Stimulated activated CD4-positive, alpha-beta T cell treated with anti-CD3 and anti-CD28 coated beads, TNF-alpha, amount 100 ng/mL, for 1 hour (primary cell): ENCODE data around the gene PHPT1.
"Not testable (repeated sequence)": the region's sequence is repeated elsewhere in the genome, so short reads cannot be mapped to it uniquely, and the experiment has no call there.

Experiments used
- DNase-seq, 3 donors: peaks; one replicate each; pipeline ENCODE4 v3.0.0-alpha.2; 2020; ENCODE audit warnings: low read depth in 3 of 3, low spot score in 1 of 3

Gene PHPT1

DNA sequence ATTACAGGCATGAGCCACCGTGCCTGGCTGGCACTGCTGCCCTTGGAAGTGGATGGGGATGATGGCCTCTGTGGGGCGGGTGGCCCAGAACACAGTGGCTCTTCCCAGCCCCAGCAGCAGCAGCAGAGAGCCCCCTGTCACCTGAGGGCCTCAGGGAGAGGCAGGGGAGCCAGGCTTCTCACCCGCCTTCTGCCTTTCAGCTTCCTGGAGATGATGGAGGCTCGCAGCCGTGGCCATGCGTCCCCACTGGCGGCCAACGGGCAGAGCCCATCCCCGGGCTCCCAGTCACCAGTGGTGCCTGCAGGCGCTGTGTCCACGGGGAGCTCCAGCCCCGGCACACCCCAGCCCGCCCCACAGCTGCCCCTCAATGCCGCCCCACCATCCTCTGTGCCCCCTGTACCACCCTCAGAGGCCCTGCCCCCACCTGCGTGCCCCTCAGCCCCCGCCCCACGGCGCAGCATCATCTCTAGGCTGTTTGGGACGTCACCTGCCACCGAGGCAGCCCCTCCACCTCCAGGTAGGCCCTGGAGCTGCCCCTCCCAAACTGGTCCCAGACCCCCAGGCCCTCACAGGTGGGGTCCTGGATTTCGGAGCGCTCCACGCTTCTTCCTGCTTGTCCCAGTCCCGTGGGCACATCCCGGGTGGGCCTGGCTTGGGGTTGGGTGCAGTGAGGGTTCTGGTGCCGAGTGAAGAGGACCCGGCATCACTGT lies 11.9 kb upstream of the PHPT1 start:
- DNase-seq = no peak

DNA sequence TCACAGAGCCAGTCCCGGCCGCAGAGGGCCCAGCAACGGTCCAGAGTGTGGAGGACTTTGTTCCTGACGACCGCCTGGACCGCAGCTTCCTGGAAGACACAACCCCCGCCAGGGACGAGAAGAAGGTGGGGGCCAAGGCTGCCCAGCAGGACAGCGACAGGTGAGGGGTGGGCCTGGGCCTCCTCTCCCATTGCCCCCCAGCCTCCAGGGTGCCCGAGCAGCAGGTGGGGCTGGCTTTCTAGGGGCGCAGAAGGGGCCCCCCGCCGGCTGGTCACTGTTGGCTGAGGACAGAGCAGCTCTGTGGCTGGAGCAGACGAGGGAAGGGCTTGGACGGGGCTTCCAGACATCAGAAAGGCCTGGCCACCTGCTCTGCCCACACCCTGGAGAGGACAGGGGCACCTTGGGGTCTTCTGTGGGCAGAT lies 11.3 kb upstream of the PHPT1 start:
- DNase-seq = not testable (repeated sequence)

DNA sequence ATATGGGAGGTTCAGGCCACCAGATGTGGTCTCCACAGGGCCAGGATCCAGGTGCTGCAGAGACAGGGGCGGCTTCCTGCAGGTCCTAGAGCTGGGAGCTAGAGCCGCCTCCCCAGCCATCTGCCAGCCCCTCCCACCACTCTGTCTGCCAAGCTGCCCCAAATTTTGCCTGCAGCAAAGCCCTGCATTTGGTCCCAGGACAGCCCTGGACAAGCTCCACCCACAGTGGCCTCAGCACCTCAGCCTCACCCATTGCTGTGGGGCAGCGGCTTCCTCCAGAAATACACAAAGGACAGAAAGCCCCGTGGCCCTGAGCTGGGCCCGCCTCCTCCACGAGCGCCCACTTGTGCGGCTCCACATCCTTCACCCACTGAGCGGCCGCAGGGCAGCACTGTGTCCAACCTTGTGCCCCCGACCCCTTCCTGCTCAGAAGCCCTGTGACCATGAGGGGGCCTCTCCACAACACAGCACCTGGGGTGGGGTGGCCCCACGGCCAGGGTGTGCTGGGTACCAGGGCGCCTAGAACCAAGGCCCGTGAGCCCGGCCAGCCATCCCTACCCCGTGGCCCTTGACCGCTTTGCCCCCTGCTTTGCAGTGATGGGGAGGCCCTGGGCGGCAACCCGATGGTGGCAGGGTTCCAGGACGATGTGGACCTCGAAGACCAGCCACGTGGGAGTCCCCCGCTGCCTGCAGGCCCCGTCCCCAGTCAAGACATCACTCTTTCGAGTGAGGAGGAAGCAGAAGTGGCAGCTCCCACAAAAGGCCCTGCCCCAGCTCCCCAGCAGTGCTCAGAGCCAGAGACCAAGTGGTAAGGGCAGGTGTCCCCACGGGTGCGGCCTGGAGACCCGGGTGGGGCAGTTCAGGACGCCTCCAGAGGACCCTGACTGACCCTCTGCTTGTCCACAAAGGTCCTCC lies 10.6 kb upstream of the PHPT1 start:
- no peak for DNase-seq

DNA sequence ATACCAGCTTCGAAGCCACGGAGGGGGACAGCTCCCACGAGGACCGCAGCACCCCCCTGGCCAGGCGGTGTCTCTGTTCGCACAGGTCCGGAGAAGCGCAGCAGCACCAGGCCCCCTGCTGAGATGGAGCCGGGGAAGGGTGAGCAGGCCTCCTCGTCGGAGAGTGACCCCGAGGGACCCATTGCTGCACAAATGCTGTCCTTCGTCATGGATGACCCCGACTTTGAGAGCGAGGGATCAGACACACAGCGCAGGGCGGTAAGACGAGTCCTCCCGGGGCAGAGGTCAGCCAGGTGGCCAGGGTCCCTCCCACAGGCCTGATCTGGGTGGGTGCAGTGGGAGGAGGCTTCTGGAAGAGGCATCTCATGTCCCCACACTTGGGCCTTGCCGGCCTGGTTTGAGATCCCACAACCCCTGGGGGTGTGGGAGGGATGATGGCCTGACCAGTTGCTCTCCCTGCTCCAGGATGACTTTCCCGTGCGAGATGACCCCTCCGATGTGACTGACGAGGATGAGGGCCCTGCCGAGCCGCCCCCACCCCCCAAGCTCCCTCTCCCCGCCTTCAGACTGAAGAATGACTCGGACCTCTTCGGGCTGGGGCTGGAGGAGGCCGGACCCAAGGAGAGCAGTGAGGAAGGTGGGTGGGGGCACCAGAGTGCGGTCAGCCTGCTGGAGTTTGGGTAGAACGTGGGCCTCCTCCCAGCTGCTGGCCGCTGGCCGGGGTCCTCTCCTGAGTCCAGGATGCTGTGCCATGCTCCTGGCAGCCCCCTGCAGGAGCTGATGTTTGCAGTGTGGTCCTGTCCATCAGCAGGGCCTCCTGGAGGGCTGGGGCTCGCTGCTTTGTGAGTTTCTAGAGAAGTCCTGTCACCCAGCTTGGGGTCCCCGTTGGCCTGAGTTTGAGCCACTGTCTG lies 9.7 kb upstream of the PHPT1 start:
- DNase-seq = no peak

DNA sequence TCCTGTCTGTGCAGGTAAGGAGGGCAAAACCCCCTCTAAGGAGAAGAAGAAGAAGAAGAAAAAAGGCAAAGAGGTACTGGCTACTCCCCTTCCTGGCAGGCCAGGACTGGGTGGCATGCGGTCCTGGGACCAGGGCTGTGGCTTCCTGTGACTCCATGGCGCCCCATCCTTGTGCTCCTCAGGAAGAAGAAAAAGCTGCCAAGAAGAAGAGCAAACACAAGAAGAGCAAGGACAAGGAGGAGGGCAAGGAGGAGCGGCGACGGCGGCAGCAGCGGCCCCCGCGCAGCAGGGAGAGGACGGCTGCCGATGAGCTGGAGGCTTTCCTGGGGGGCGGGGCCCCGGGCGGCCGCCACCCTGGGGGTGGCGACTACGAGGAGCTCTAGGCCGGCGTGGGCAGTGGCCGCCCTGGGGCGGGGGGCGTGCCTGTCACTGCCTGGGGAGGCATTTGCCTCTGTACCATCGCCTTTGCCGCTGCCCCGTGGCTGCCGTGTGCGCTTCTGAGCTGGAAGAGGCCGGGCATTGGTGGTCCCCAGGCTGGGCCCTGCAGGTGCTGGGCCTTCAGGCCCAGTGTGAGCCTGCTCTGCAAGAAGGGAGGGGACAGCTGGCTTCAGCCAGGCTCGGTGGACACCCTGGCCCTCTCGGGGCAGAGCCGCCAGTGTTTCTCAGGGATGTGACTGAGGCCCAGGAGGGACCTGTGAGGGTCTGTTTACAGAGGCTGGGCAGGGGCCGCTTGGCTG lies 8.9 kb upstream of the PHPT1 start:
- DNase-seq = no peak

DNA sequence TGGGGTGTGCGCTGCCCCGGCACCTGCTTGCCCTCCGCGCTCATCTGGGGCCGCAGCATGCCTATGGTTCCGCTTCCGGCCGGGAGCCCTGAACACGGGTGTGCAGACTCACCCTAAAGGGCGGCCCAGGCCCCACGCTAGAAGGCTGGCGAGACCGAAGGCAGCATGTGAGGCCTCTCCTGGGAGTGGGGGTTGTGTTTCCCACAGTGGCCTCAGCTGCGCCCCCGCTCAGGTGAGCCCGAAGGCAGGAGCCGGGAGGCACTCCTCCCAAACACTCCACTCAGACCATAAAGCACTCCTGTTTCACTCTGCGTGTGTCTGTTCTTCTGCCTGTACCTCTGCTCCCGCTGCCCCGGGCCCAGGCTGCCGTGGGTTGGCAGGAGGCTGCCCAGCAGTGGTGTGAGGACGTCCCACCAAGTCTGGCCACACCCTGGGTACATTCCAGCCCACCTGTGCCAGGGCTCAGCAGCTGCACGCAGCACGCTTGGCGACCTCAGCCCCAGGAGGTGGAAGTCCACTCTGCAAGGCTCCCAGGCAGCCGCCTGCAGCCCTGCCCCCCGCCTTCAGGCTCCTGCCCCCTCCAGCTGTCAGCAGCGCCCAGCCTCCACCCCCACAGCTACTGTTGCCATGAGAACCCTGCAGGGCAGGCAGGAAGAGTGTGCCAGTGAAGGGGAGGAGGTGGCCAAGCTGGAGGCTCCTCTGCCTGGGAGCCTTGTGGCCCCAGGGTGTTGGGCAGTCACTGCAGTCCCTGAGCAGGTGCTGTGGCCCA lies 8.1 kb upstream of the PHPT1 start:
- DNase-seq = no peak

DNA sequence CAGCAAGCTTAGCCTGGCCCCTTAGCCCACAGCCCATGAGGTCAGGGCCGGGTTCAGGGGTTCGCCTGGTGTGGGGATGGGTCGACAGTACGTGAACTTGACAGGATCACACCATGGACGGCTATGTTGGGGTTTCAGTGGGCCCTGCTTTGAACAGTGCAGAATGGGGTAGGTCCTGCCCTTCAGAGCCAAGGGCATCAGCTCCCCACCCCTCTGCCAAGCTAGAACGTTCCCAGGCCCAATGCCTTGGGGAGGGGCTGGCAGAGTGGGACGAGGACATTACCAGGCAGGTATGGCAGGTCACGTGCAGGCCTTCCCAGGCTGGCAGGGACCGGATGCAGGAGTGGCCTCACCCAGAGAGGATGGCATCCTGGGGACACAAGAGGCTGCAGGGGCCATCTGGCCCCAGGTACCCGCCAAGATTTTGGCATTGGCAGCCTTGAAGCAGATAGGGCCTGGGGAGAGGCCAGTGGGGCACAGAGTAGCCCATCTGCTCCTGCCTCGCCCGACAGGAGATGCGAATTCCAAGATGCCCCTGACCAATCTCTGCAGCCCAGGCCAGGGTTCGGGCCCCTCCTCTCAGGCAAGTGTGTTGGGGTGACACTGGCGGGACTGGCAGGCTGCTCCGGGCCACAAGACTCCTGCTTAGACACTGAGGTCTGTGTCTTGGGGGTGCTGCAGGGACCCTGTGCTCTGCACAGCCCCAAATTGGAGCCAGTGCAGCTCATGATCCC lies 7.4 kb upstream of the PHPT1 start:
- DNase-seq = not testable (repeated sequence)

DNA sequence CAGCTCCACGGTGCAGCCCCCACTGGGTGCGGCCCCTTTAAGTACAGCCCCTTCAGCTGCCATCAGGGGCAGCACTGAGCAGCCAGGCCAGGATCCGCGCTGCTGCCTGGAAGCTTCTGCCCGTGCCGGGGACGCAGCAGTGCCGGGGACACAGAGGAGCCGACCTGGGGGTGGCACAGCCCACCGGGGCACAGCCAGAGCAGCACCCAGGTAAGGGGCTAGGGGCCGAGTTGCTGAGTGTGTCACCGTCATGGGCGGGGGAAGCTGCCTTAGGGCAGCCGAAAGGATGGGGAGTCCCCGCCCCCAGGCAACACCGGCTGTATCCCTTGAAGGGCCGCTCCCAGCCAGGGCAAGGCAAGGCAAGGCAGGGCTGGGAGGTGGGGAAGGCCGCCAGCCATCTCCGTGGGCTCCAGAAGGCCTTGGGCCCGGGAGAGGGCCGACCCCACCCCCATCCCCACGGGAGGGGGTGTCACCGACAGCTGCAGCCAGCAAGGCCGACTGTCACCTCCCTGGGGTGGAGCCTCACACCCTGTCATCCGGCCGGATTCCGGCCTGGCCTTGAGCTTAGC lies 6.7 kb upstream of the PHPT1 start, which contains the start of gene AJM1:
TSS of gene AJM1 (plus strand) at position 99 of the 569 bp plus-strand sequence. CDS start 1,937 bp downstream, outside the sequence.
- peak; percentile 52 to 71 (median 53) for DNase-seq

DNA sequence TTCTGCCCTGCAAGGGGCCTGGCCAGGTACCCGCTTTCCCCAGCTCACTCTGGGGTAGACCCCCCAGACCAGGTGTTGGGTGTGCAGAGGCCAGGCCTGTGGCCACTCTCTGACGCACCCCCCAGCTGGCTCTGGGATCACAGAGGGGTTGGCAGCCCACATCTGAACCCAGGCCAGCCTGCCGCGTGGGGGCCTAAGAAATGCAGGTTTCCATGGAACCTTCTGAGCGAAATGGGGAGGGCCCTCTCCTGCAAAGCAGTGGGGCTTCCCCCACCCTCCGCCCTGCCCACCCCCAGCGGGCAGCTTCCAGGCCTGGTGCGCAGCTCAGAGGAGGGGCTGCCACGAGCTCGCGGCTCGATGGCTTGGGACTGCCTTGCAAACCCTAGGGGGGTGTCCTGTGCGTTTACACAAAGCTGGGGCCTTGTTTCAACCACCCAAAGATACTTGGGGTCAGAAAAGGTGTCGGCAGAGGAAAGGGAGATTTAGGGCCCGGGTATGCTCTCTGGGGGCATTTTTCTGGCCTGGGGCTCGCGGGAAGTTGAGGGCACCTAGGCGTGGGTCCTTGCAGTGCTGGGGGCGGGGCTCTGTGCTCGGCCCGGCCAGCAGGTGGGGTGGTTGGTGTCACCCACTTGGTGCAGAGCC lies 5.9 kb upstream of the PHPT1 start:
- not testable (repeated sequence) for DNase-seq

DNA sequence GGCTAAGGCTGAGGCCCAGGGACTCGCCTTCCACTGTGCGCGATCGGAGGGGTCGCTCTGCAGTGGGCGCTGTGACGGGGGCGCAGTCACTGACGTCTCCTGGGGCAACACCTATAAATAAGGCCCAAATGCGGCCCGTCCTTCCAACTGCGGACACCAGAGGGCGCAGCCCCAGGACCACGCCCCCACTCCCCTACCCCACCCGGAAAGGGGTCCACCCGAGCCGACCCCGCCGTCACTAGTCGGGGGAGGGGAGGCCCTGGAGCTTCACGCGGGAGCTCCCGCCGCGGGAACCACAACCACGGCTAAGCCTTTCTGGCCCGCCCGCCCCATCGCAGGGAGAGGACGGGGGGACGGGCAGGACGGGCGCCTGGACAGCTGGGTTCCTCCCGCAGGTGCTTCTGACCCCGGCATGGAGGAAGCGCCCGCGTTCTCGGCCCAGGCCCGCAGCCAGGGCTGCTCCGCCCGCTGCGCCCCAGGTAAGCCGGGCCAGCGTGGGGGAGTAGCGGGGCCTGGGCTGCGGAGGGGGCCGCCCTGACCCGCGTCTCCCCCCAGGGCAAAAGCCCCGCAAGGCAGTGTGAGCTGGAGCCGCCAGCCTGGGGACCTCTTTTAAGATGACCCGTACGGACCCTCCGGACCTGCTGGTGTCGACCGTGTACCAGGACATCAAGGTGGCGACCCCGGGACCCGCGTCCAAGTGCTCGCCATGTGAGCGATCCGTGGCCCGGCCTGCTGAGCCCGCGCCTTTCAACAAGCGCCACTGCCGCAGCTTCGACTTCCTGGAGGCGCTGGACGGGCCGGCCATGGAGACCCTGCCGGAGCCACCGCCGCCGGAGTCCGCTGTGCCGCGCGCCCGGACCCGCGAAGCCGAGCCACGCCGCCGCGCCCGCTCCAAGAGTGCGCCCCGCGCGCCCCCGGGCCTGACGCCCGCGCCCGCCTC lies 5.1 kb upstream of the PHPT1 start:
- DNase-seq = peak in 2 of 3 donors; percentile 36 to 60

DNA sequence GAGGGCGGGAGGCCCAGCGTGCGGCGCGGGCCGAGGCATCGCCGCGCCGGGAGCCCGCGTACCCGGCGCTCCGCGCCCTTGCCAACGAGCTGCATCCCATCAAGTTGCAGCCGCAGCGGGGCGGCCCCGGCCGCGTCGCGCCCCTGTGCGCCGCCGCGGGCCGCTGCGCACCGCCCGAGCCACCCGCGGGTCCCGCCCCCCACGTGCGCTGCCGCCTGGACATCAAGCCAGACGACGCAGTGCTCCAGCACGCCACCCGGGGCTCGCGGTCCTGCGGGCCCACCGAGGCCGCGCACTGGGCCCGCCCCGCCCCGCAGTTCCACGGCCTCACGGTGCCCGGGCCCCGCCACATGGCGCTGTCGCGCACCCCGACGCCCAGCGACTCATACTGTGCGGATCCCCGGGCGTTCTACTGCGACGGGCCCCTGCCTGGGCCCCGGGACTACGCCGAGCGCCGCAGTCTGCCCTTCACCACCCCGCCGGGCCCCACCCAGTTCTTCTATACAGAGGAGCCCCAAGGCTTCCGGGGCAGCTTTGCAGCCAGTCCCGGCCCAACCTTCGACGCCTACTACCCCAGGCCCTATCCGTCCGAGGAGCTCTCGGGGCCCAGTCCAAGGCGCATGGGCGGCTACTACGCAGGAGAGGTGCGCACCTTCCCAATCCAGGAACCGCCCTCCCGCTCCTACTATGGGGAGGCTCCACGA lies 4.3 kb upstream of the PHPT1 start:
- DNase-seq = no peak

DNA sequence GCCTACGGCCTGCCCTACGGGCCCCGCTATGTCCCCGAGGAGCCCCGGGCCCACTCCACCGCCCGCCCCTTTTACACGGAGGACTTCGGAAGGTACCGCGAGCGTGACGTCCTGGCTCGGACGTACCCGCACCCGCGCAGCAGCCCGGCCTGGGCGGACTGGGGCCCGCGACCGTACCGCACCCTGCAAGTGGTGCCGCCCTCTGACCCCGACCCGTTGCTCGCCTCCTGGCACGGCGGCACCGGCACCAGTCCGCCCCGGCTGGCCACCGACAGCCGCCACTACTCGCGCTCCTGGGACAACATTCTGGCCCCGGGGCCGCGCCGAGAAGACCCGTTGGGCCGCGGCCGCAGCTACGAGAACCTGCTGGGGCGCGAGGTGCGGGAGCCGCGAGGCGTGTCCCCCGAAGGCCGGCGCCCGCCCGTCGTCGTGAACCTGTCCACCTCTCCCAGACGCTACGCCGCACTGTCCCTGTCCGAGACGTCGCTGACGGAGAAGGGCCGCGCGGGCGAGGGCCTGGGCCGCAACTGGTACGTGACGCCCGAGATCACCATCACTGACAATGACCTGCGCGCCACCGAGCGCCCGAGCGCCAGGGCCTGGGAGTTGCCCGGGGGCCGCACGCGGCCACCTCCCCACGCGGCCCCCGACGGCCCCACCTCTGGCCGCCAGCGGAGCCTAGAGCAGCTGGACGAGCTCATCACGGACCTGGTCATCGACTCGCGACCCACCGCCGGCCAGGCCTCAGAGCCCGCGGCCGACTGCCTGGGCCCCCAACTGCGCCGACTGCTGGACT lies 3.5 kb upstream of the PHPT1 start:
- DNase-seq = no peak

DNA sequence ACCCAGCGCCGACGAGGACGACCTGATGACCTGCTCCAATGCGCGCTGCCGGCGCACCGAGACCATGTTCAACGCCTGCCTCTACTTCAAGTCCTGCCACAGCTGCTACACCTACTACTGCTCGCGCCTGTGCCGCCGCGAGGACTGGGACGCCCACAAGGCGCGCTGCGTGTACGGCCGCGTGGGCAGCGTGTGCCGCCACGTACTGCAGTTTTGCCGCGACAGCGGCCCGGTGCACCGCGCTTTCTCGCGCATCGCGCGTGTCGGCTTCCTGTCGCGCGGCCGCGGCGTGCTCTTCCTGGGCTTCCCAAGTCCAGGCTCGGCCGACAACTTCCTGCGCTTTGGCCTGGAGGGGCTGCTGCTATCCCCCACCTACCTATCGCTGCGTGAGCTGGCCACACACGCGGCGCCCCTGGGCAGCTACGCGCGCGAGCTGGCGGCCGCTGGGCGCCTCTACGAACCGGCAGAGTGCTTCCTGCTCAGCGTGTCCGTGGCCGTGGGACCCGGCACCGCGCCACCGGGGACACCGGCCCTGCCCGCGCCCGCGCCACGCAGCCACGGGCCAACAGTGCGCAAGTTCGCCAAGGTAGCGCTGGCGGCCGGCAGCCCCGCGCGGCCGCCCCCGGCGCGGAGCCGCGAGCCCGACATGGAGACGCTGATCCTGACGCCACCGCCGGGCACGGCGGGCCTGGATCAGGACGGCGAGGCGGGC lies 2.7 kb upstream of the PHPT1 start:
- no peak for DNase-seq

DNA sequence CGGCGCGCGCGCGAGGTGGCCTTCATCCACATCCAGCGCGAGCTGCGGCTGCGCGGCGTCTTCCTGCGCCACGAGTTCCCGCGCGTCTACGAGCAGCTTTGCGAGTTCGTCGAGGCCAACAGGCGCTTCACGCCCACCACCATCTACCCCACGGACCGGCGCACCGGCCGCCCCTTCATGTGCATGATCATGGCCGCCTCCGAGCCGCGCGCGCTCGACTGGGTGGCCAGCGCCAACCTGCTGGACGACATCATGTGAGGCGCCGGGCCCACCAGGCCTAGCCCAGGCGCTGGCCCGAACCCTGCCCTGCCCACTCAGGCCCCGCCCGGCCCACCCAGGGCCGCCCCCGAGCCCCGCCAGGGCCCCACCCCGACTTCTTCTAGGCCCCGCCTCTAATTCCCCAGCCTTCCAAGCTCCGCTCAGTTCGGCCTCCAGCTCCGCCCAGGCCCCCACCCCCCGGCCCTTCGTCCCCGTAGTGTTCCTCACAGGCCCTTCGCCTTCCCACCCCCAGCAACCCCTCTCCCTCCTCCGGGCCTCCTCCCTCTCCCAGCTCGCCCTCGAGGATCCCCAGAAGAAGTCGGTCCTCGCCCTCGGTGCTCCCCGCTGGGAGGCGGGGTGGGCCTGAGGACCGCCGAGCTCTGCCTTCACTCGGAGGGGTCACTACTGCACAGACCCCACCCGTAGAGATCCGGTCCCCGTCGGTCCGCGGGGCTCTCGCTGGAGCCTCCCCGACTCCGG lies 2.0 kb upstream of the PHPT1 start:
- DNase-seq = no peak
